Glomerular visceral epithelial cell (primary cell): Measurements from ENCODE around the gene GABRR2.

Source experiments
- DNase-seq: peaks from one replicate; pipeline ENCODE4 v3.0.0-alpha.2; 2016; ENCODE audit errors: extremely low spot score

GABRR2 gene

DNA sequence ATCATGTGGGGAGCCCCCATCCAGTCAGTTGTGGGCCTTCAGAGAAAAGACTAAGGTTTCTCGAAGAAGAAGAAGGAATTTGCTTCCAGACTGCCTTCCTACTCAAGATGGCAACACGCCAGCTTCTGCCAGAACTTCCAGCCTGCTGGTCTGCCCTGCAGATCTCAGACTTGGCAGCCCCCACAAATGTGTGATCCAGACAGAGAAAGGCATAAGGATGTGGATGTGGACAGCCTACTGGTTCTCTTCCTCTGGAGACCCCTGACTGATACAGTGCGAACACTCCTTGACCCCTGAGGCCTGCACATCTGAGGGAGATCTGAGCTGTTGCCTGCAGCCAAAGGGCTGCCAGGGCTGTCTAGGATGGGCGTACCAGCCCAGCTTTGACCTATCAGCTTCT is 106.5 kb downstream of the GABRR2 start:
- DNase-seq = no peak
